Heart left ventricle (tissue), 16 donors: Measurements from ENCODE around the gene VGLL3. TPM values are rescaled to one million over a fixed set of nuclear protein-coding genes. Genes with fewer than 3 reads are reported as not detected.
A peak's percentile ranks its signal among the peaks of the same experiment; 100 is the strongest.
"Not testable (repeated sequence)": the region's sequence is repeated elsewhere in the genome, so short reads cannot be mapped to it uniquely, and the experiment has no call there.

Experiments used
- ATAC-seq, 4 donors: fragments of 200-7000 bp; cut with Tn5 transposase; one replicate each; pipeline ENCODE4 v1.9.1; 2020 to 2022; ENCODE audit warnings: moderate library complexity in 4 of 4, mild to moderate bottlenecking in 3 of 4, moderate number of reproducible peaks in 1 of 4
- DNase-seq, 5 donors: peaks; one replicate each; pipeline ENCODE4 v3.0.0-alpha.2; 2020
- H3K27ac ChIP-seq, 12 donors: fragments of 200-600 bp; sonication (generic) in 4 of 12; one replicate each; pipeline versions ENCODE4 v1.5.0 to v1.8.0; 2016 to 2022; ENCODE audit warnings: mild to moderate bottlenecking in 2 of 12
- H3K27me3 ChIP-seq, 9 donors: fragments of 200-600 bp; sonication (generic) in 2 of 9; one replicate each; pipeline versions ENCODE4 v1.5.1 to v1.8.0; 2016 to 2022; ENCODE audit warnings: mild to moderate bottlenecking in 3 of 9
- H3K36me3 ChIP-seq, 9 donors: fragments of 200-600 bp; sonication (generic) in 2 of 9; one replicate each; pipeline versions ENCODE4 v1.5.0 to v1.8.0; 2018 to 2022; ENCODE audit warnings: mild to moderate bottlenecking in 2 of 9
- H3K4me1 ChIP-seq, 12 donors: fragments of 200-600 bp; sonication (generic) in 4 of 12; one replicate each; pipeline versions ENCODE4 v1.5.0 to v1.8.0; 2016 to 2022; ENCODE audit warnings: mild to moderate bottlenecking in 3 of 12
- H3K4me3 ChIP-seq, 12 donors: fragments of 200-600 bp; sonication (generic) in 4 of 12; one replicate each; pipeline versions ENCODE4 v1.5.0 to v1.8.0; 2017 to 2022; ENCODE audit warnings: mild to moderate bottlenecking in 9 of 12, moderate library complexity in 4 of 12
- H3K9me3 ChIP-seq, 12 donors: fragments of 200-600 bp; sonication (generic) in 4 of 12; one replicate each; pipeline versions ENCODE4 v1.5.0 to v1.8.0; 2016 to 2022; ENCODE audit warnings: mild to moderate bottlenecking in 1 of 12
- CTCF ChIP-seq, 12 donors: fragments of 200-600 bp; sonication (generic) in 4 of 12; IDR thresholded peaks; one replicate each; pipeline versions ENCODE4 v1.5.0 to v1.8.0; 2018 to 2022; ENCODE audit warnings: antibody characterized with exemption in 12 of 12, mild to moderate bottlenecking in 5 of 12
- POLR2A ChIP-seq, 2 donors: fragments of 450-650 bp; IDR thresholded peaks; one replicate each; pipeline ENCODE4 v1.6.1; 2017; ENCODE audit warnings: antibody characterized with exemption in 2 of 2, mild to moderate bottlenecking in 2 of 2, moderate library complexity in 2 of 2
- WGBS, 4 donors: extraction: QIAGEN DNeasy Blood & Tissue Kit in 2 of 4; methylation state at CpG; one replicate each; pipeline versions ENCODE4 v1.1.5 to v1.1.7; 2013 to 2018; 5-methylcytosine and 5-hydroxymethylcytosine counted together
- intact Hi-C, 10 donors: fragments of 100-400 bp; cut with DNase I; formaldehyde crosslinking; loops; one replicate each; pipeline versions ENCODE4 v1.11.1 to v1.14.2; 2022
- polyA plus RNA-seq, 2 donors: library from polyadenylated mRNA; stranded (reverse); fragments of 200-250 nt; gene quantifications; one replicate each; pipeline ENCODE4 v1.2.3, GENCODE V29; 2013
- total RNA-seq, 9 donors: library from RNA; depleted of rRNA in 2 of 9; stranded (reverse); fragments of >200 nt in 2 of 9; fragmentation: NEBNext Ultra II Directional in 3 of 9; extraction: Animal tissue kit (Norgen Biotek cat#: 25700) in 3 of 9; gene quantifications; one replicate each; pipeline versions ENCODE4 v1.1.0 to v1.2.4, GENCODE V29; 2016 to 2023
- donor health status: ischemic (EF 13 %, LVEDD 7.1; RV severe dilation, severe dysfunction).
- donor health status: healthy with polysubstance abuse.
- donor health status: DM: no; HTN: yes; CAD: no.
- donor health status: DM: no; HTN: no; CAD: no.
- donor health status: ischemic (EF 25% LVEDD 6.9; RV normal size, moderate dysfunction).
- donor health status: ischemic (EF 25% LVEDD 5.7; RV mildly dilated, moderate dysfunction).
- donor health status: healthy.
- donor health status: DM: yes; HTN: yes; CAD: no.
- donor health status: ischemic (EF 35%, LVEDD 5.7; RV mildly dilated, moderate dysfunction).
- donor health status: nonischemic (EF 11% LVEDD 7.7; RV severe dilation, severe dysfunction).
- donor health status: DM: yes; HTN: yes; CAD: no.
- donor health status: PGD.
- donor health status: ischemic (EF 29% LVEDD 5.4; RV normal size, mild dysfunction).
- donor health status: nonischemic (EF 23%, LVEDD 6.1; RV moderate dilation, normal function).

The VGLL3 gene
- total and polyA plus RNA-seq, 11 donors: 0.65 to 25.4 (median 6.3) TPM

- Histone ChIP-seq H3K27me3 (no peaks in the 10 kb centered on the region), H3K27ac (peak overlapping the region in 8 of 12 donors; percentile 3 to 69 (median 34)), H3K4me1 (peaks cover 0 to 14% (median 0%) of the 10 kb centered on the region in 12 donors), H3K36me3 (peaks cover 0 to 3% (median 0%) of the 10 kb centered on the region in 9 donors), H3K4me3 (peak overlapping the region in 1 of 12 donors; percentile 29), H3K9me3 (no peaks in the 10 kb centered on the region)
- peak in 2 of 5 donors; percentile 27 to 31 for DNase-seq
- 57 to 70% (median 63%) methylated on average over 6 of the region's 6 CpGs for WGBS, 4 donors
- intact Hi-C loops: loop anchor here in 1 of 10 donors (10.0 kb wide), 1 partner anchor 187 kb away; no protein-coding TSS in a partner anchor
- ATAC-seq: peak; percentile 24 to 78 (median 72)
- TF ChIP-seq CTCF (IDR thresholded peaks at IDR 0.05): no peak
- TF ChIP-seq POLR2A (IDR thresholded peaks at IDR 0.05): no peak
These were observed 12.8 kb downstream of the VGLL3 start for GRCh38 chr3:86978111-86978551.

GRCh38 chr3:86976219-86976618 lies 14.7 kb downstream of the VGLL3 start:
- no peak for ATAC-seq
- Histone ChIP-seq H3K4me1 (peaks cover 0 to 13% (median 0%) of the 10 kb centered on the region in 12 donors), H3K27ac (no peak overlapping the region), H3K36me3 (peaks cover 0 to 3% (median 0%) of the 10 kb centered on the region in 9 donors), H3K9me3 (no peaks in the 10 kb centered on the region), H3K4me3 (no peak overlapping the region), H3K27me3 (no peaks in the 10 kb centered on the region)
- intact Hi-C loops: loop anchor here in 1 of 10 donors (10.0 kb wide), 1 partner anchor 189 kb away; no protein-coding TSS in a partner anchor
- TF ChIP-seq CTCF (IDR thresholded peaks at IDR 0.05) (no peak), POLR2A (IDR thresholded peaks at IDR 0.05) (no peak)
- no peak for DNase-seq

GRCh38 chr3:86974177-86974576 lies 16.8 kb downstream of the VGLL3 start:
- not testable (repeated sequence) for H3K4me3 ChIP-seq, H3K36me3 ChIP-seq, DNase-seq, H3K27me3 ChIP-seq, ATAC-seq, H3K27ac ChIP-seq, H3K9me3 ChIP-seq
- intact Hi-C loops: loop anchor here in 2 of 10 donors (5.0 to 10.0 kb wide), 2 partner anchors 108 to 191 kb away; no protein-coding TSS in a partner anchor
- 70 to 81% (median 74%) methylated on average over 8 of the region's 8 CpGs for WGBS, 4 donors
- H3K4me1 ChIP-seq: peaks cover 0 to 13% (median 0%) of the 10 kb centered on the region in 12 donors

GRCh38 chr3:86973440-86973839 lies 17.5 kb downstream of the VGLL3 start:
- peak in 3 of 4 donors; percentile 52 to 89 (median 74) for ATAC-seq
- intact Hi-C loops: loop anchor here in 2 of 10 donors (5.0 to 10.0 kb wide), 2 partner anchors 109 to 191 kb away; no protein-coding TSS in a partner anchor
- Histone ChIP-seq H3K36me3 (peaks cover 0 to 6% (median 0%) of the 10 kb centered on the region in 9 donors), H3K27ac (no peak overlapping the region), H3K4me3 (no peak overlapping the region), H3K27me3 (no peaks in the 10 kb centered on the region), H3K4me1 (peaks cover 0 to 13% (median 0%) of the 10 kb centered on the region in 12 donors), H3K9me3 (no peaks in the 10 kb centered on the region)
- 64 to 81% (median 72%) methylated on average over 3 of the region's 3 CpGs for WGBS, 4 donors
- TF ChIP-seq POLR2A (IDR thresholded peaks at IDR 0.05): no peak
- no peak for TF ChIP-seq CTCF (IDR thresholded peaks at IDR 0.05)
- no peak for DNase-seq
